CD4-positive, alpha-beta T cell treated with Interleukin-15 for 4 hours (primary cell): ENCODE measurements around the gene TTLL9.
A peak's percentile ranks its signal among the peaks of the same experiment; 100 is the strongest.
"Not testable (repeated sequence)": the region's sequence is repeated elsewhere in the genome, so short reads cannot be mapped to it uniquely, and the experiment has no call there.

ENCODE experiments used
- DNase-seq: peaks from one replicate; pipeline ENCODE4 v3.0.0-alpha.2; 2020; ENCODE audit warnings: low spot score

TTLL9 gene

DNA sequence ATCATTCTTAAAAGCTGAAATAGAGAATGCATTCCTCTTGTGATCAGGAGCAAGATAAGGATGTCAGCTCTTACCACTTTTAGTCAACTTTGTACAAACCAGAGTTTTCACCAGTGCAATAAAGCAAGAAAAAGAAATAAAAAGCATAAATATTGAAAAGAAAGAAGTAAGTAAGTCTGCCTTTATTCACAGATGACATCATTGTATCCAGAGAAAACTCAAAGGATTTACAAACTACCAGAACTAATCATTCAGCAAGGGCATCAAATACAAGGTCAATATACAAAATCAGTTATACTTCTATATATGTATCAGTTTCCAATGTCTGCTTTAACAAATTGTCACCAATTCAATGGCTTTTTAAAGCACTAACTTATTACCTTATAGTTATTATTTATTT lies 13.4 kb downstream of the TTLL9 start:
- no peak for DNase-seq

- no peak for DNase-seq
Measured at GRCh38 chr20:31890646-31891045, 20.2 kb downstream of the TTLL9 start.

DNA sequence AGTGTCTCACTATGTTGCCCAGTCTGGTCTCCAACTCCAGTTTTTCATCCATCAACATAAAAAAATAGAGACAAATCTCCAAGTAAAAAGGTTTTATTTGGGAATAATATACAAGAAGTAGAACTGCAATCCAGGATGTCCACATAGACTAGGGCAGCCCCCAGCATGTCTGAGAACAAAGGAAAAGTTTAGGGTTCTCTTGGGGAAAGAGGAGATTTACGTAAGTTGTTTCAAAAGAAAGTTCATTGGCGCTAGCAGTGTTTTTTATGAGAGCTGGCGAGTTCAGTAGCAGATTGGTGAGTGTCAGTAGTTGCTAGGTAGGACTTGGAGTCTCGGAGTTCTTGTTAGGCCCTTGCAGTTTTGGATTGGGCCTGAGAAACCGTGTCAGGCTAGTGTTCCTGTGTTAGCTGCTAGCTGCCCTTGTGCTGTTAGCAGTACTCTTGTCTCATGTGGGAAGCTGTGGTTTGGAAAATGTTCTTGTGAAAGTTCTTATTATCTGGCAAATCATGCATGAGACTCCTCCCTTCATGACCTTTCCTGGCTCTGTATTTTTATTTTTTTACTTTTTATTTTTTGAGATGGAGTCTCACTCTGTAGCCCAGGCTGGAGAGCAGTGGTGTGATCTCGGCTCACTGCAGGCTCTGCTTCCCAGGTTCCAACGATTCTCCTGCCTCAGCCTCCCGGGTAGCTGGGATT lies 24.7 kb downstream of the TTLL9 start:
- DNase-seq: peak; percentile 20

DNA sequence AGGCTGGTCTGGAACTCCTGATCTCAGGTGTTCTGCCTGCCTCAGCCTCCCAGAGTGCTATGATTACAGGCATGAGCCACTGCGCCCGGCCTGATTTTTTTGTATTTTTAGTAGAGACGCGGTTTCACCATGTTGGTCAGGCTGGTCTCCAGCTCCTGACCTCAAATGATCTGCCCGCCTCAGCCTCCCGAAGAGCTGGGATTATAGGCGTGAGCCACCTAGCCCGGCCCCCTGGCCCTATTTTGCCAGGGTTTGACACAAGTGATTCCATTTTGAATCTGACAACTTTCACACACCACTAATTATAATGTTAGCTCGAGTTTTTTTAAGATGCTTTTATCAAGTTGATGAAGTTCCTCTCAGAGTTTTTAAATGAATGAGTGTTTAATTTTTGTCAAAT lies 25.6 kb downstream of the TTLL9 start:
- DNase-seq: no peak

DNA sequence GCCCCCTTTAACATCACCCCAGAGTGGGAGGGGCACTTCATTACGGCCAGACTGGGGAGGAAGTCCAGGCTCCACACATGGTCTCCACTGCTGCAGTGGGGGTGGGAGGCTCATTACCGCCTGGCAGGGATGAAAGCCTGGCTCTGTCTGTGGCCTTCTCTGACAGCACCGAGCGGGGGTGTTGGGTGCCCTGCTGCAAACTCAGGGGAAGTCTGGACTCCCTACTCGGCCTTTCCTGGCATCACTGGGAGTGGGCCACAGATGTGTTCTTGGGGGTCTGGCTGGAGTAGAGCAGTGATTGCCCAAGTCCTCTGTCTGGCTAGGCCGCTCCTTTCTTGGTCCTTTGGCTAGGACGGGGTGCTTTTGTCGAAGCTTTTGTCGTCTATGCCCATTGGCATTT lies 27.1 kb downstream of the TTLL9 start:
- no peak for DNase-seq

GRCh38 chr20:31901615-31902014 lies 31.2 kb downstream of the TTLL9 start:
- DNase-seq: no peak

- DNase-seq: no peak
Measured at GRCh38 chr20:31903627-31904386, 33.4 kb downstream of the TTLL9 start.

DNA sequence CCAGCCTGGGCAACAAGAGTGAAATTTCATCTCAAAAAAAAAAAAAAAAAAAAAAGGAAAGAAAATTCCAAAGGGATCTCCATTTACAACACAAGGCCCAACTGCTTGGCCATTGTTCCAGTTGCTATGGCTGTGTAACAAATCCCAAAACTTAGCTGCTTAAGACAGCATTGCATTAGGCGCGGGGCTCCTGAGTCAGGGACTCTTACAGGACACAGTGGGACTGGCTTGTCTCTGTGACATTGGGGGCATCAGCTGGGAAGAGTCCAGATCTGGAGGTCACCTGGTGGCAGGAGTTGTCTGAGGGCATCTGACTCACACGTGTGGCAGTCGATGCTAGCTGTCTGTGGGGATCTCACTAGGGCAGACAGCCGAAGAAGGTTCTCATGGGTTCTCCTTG lies 35.6 kb downstream of the TTLL9 start:
- no peak for DNase-seq

- no peak for DNase-seq
Measured at GRCh38 chr20:31907046-31907445, 36.6 kb downstream of the TTLL9 start.

DNA sequence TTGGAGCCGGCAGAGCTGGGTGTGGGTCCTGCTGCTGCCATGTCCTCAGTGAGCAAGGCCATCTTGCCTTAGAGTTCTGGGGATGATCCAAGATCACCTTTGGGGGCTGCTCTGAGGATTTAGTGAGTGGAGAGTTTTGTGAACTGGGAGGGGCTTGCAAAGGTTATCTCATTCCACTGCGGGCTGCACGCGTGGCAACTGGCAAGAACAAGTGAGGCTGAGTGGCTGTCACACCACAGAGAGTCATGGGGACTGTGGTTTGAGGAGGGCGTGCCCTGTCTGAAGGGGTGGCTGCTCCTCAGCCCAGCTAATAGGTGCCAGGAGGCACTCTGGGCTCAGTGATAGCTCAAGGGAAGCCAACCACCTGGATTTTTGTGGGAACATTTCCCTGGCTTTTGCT lies 37.6 kb downstream of the TTLL9 start:
- no peak for DNase-seq

GRCh38 chr20:31908424-31908823 lies 38.0 kb downstream of the TTLL9 start:
- no peak for DNase-seq

GRCh38 chr20:31909253-31910070 lies 39.0 kb downstream of the TTLL9 start:
- no peak for DNase-seq

DNA sequence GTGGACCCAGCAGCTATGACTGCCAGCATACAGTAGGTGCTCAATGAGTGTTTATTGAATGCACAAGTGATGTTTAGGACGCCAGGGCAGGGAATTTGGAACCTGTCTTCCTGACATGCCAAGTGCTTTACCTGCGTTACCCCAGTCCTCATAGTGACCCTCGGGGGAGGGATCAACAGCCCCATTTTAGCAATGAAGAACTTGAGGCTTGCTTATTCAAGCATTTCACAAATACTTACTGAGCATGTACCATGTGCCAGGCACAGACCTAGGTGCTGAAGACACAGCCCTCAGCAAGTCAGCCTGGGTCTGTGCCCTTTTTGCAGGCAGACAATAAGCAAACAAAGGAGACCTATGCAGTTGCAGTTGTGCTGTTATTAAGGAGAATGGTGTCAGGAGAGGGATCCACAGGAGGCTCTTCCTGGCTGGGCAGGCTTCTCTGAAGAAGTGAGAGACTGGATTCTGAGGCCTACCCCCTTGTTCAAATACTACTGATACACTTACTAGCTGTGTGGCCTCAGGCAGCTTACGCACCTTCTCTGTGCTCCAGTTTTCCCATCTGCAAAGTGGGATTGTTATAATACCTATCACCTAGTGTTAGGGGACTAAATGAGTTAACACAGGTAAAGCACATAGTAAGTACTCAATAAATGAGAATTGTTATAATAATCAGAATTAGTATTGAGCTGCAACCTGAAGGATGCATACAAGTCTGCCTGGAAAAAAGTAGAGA lies 39.8 kb downstream of the TTLL9 start:
- no peak for DNase-seq

DNA sequence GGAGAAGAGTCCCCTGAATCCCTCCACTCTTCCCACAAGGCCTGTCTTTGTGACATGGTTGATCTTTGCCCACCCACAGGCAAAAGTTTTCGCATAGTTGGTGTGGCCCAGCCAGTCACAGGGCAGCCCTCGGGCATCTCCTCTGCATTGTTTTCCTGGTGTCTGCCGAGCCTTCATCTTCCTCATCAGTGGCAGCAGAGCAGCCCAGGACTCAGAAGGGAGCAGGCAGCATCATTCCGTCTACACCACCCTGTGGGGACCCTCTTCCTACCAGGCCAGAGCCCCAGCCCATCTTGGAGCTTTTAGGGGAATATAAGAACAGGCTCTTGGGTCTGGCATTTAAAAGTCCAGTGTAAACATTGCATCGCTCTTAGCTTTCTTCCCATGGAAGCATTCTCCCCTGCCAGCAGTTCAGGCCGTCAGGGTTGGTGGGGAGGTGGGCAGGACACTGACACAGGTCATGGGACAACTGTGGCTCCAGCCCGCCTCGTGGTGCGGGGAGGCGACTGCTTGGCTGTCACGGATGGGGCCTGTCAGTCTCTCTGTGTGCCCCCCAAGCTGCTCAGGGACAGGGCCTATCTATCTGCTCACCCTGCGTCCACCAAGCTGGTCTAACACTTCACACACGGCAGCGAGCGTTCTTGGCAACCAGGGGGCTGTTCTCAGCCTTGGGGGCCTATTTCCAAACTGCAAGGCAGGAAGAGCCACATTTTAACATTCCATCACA lies 43.2 kb downstream of the TTLL9 start:
- DNase-seq: no peak

- no peak for DNase-seq
Measured at GRCh38 chr20:31914170-31914569, 43.7 kb downstream of the TTLL9 start.

DNA sequence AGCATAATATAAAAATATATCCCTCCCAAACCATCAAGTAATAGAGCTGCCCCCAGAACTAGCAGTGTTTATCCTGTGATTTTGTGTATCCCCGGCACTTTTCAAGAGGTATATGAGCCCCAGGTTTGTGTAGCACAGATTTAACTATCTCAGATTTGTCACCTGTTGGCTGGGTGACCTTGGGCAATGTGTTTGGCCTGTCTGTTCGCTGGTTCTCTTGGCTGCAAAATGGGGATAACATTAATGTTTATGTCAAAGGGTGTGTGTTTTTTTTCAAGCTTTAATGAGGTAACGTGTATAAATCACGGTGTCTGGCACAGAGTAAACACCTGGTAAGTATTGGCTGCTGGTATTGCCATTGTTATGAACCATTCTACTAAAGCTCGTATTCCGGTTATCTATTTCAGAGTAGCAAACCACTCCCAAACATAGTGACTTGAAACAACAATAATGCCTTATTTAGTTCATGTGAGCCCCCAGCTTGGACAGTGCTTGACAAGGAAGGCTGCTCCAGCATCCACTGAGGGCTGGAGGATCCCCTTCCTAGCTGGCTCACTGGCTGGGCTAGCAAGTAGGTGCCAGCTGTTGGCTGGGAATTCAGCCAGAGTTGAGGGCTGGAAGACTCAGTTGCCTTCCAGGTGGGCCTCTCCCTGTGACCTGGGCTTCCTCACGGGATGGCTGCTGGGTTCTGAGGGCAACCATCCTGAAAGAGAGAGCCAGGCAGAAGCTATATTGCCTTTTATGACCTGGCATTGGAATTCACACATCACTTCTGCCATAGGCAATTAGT lies 45.3 kb downstream of the TTLL9 start:
- DNase-seq: no peak

DNA sequence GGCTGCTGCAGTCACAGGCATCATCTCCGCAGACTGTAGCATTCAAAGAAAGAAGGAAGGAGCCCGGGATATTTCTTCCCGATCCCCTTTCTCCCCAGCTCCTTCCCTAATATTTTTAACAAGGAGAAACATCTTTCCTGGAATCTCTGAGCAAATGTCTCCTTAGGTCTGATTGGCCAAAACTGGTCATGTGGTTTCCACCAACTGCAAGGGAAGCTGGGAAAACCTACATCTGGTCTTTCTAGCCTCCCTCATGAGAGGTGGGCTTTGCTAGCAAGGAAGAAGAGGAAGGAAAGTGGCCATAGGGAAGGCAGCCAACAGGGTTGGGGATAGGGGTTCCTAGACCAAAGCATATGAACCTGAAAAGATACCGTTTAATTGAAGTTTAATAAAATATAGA lies 46.3 kb downstream of the TTLL9 start:
- DNase-seq: no peak

- DNase-seq: not testable (repeated sequence)
Measured at GRCh38 chr20:31917962-31918412, 47.6 kb downstream of the TTLL9 start.

GRCh38 chr20:31918466-31919105 lies 48.2 kb downstream of the TTLL9 start:
- DNase-seq: no peak
